ENCODE measurements around the gene TXLNB. TPM values are rescaled to one million over a fixed set of nuclear protein-coding genes. Genes with fewer than 3 reads are reported as not detected.
"Not testable (repeated sequence)": the region's sequence is repeated elsewhere in the genome, so short reads cannot be mapped to it uniquely, and the experiment has no call there.

TXLNB gene
- polyA plus RNA-seq, 1 of the 3 experiments (the other 2 are of a cell fraction): 0.12 TPM

DNA sequence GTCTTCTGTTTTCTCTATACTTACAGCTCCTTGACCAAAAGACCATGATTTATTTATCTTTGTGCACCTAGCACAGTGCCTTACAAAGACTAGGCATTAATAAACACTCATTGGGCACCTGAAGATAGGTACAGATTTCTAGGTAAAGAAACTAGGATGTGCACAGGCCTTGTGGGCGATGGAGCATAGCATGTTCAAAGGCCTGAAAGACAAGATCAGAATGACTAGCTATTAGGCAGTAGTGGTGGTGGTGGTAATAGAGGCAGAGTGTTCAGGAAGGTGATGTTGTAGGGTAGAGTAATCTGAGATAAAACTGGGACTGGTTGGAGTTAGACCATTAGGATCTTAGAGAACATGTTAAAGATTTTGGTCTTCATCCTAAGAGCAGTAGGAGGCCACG, 3.9 kb downstream of the TXLNB start (continued):
- TF ChIP-seq TCF12 (IDR thresholded peaks at IDR 0.05) (no peak), TEAD4 (IDR thresholded peaks at IDR 0.05; ENCODE audit: borderline replicate concordance, insufficient read depth) (no peak), FOXM1 (IDR thresholded peaks at IDR 0.05; ENCODE audit: low read depth) (no peak), SMC3 (IDR thresholded peaks at IDR 0.05; ENCODE audit: low read depth, low read length) (no peak), MXI1 (IDR thresholded peaks at IDR 0.05; ENCODE audit: low read depth, low read length) (no peak)

DNA sequence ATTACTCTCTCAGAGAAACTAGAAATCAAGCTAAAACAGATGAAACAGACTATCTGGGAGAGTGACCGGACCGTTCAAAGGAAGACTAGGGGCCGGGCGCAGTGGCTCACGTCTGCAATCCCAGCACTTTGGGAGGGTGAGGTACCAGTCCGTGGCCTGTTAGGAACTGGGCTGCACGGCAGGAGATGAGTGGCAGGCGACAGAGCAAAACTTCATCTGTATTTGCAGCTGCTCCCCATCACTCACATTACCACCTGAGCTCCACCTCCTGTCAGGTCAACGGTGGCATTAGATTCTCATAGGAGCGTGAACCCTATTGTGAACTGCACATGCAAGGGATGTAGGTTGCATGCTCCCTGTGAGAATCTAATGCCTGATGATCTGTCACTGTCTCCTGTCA, 5.4 kb downstream of the TXLNB start:
- H3F3A ChIP-seq (replicated peaks; ENCODE audit: insufficient read depth); H3K36me3 ChIP-seq (replicated peaks in 1 of 2; ENCODE audit: control insufficient read depth in 1 of 2, insufficient read depth in 2 of 2, low read length in 1 of 2); H2AFZ ChIP-seq (ENCODE audit: low read depth); H3K9me2 ChIP-seq; DNase-seq; H3K4me2 ChIP-seq; H3K9me3 ChIP-seq; POLR2A ChIA-PET; H3K27ac ChIP-seq (ENCODE audit: low read depth in 2 of 2, low read length in 1 of 2); H3K79me2 ChIP-seq (ENCODE audit: insufficient read depth); H3K4me1 ChIP-seq (ENCODE audit: control insufficient read depth in 1 of 2, insufficient read depth in 2 of 2, low read depth in 1 of 2, low read length in 1 of 2); H4K20me1 ChIP-seq (ENCODE audit: insufficient read depth); H3K9ac ChIP-seq; H3K4me3 ChIP-seq (ENCODE audit: low read depth in 2 of 2, low read length in 1 of 2); CTCF ChIA-PET: not testable (repeated sequence)
- peaks cover 16% of the 10 kb centered on the region; the same call in 1 of the 2 replicates for H3K27me3 ChIP-seq (ENCODE audit: insufficient read depth)
- 0% methylated on average over 5 of the region's 10 CpGs for WGBS (ENCODE audit: low lambda C conversion rate)

DNA sequence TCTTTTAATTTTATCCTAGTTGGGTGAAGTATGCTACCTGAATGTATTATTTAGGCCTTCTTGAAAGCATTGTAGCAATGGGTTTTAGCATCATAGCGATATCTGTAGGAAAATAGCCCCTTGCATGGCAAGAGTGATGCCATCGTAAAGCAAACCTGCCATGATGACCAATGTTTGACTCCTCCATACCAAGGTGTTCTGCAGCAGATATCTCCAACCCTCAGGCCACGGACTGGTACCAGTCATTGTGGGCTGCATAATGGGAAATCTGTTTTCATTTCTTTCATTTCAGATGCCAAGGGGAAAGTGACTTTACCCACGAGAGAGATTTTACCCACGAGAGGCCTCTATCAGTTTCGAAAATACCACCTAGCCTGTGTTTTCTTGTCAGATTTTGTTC, 6.2 kb downstream of the TXLNB start:
- Histone ChIP-seq H3K4me3 (ENCODE audit: low read depth in 2 of 2, low read length in 1 of 2) (no peak overlapping the region), H3K9me2 (no peaks in the 10 kb centered on the region), H3K27me3 (ENCODE audit: insufficient read depth) (peaks cover 11% of the 10 kb centered on the region; the same call in 1 of the 2 replicates), H2AFZ (ENCODE audit: low read depth) (no peak overlapping the region), H4K20me1 (ENCODE audit: insufficient read depth) (no peaks in the 10 kb centered on the region), H3K36me3 (replicated peaks in 1 of 2; ENCODE audit: control insufficient read depth in 1 of 2, insufficient read depth in 2 of 2, low read length in 1 of 2) (no peaks in the 10 kb centered on the region), H3K27ac (ENCODE audit: low read depth in 2 of 2, low read length in 1 of 2) (no peak overlapping the region), H3K9me3 (no peaks in the 10 kb centered on the region), H3F3A (replicated peaks; ENCODE audit: insufficient read depth) (no peaks in the 10 kb centered on the region), H3K4me1 (ENCODE audit: control insufficient read depth in 1 of 2, insufficient read depth in 2 of 2, low read depth in 1 of 2, low read length in 1 of 2) (no peaks in the 10 kb centered on the region), H3K4me2 (no peak overlapping the region), H3K79me2 (ENCODE audit: insufficient read depth) (no peaks in the 10 kb centered on the region), H3K9ac (no peak overlapping the region)
- DNase-seq: no peak
- TF ChIP-seq RCOR1 (IDR thresholded peaks at IDR 0.05; ENCODE audit: low read length) (no peak), MXI1 (IDR thresholded peaks at IDR 0.05; ENCODE audit: low read depth, low read length) (no peak), RFX5 (IDR thresholded peaks at IDR 0.05; ENCODE audit: low read length) (no peak)
- ChIA-PET POLR2A (no interaction called here), CTCF (no interaction called here)
- whole genome bisulfite sequencing (ENCODE audit: low lambda C conversion rate): 13% methylated on average over 5 of the region's 6 CpGs

DNA sequence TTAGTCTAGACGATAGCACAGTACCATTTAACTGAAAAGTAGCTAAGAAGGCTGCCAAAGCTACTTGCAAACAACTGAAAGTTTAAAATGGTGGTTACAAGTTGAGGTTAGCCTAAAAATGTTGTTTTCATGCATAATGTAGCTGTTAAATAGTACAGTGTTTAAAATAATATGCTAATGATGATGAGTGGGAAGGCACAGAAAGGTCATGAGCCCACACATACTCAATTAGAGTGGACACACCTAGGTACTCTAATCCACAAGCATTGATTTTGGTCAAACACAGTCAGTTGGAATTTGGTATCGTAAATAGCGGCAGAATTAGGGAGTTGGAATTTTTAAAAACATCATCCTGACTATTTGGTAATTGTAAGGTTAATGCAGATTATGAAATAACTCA, 7.0 kb downstream of the TXLNB start:
- no peak overlapping the region for H3K27ac ChIP-seq (ENCODE audit: low read depth in 2 of 2, low read length in 1 of 2)
- H2AFZ ChIP-seq (ENCODE audit: low read depth): no peak overlapping the region
- 21% methylated on average over 3 of the region's 3 CpGs for whole genome bisulfite sequencing (ENCODE audit: low lambda C conversion rate)
- H3K4me1 ChIP-seq (ENCODE audit: control insufficient read depth in 1 of 2, insufficient read depth in 2 of 2, low read depth in 1 of 2, low read length in 1 of 2): no peaks in the 10 kb centered on the region
- no peaks in the 10 kb centered on the region for H3K79me2 ChIP-seq (ENCODE audit: insufficient read depth)
- CTCF ChIA-PET: no interaction called here
- H3F3A ChIP-seq (replicated peaks; ENCODE audit: insufficient read depth): no peaks in the 10 kb centered on the region
- H3K9me2 ChIP-seq: no peaks in the 10 kb centered on the region
- H3K9ac ChIP-seq: no peak overlapping the region
- POLR2A ChIA-PET: no interaction called here
- H3K4me3 ChIP-seq (ENCODE audit: low read depth in 2 of 2, low read length in 1 of 2): no peak overlapping the region
- H3K4me2 ChIP-seq: no peak overlapping the region
- H3K9me3 ChIP-seq: no peaks in the 10 kb centered on the region
- H4K20me1 ChIP-seq (ENCODE audit: insufficient read depth): no peaks in the 10 kb centered on the region
- H3K27me3 ChIP-seq (ENCODE audit: insufficient read depth): peaks cover 6% of the 10 kb centered on the region; the same call in 1 of the 2 replicates
- TF ChIP-seq SIN3A (IDR thresholded peaks at IDR 0.05; ENCODE audit: borderline replicate concordance, low read depth, low read length) (no peak), RXRA (IDR thresholded peaks at IDR 0.05; ENCODE audit: borderline replicate concordance, low read depth) (no peak), TEAD4 (IDR thresholded peaks at IDR 0.05; ENCODE audit: borderline replicate concordance, insufficient read depth) (no peak), RAD21 (IDR thresholded peaks at IDR 0.05; ENCODE audit: low read length) (no peak), JUND (IDR thresholded peaks at IDR 0.05) (no peak), MEF2A (IDR thresholded peaks at IDR 0.05; ENCODE audit: borderline replicate concordance, low read depth) (no peak), SMC3 (IDR thresholded peaks at IDR 0.05; ENCODE audit: low read depth, low read length) (no peak)
- TF ChIP-seq, protein P1, sequence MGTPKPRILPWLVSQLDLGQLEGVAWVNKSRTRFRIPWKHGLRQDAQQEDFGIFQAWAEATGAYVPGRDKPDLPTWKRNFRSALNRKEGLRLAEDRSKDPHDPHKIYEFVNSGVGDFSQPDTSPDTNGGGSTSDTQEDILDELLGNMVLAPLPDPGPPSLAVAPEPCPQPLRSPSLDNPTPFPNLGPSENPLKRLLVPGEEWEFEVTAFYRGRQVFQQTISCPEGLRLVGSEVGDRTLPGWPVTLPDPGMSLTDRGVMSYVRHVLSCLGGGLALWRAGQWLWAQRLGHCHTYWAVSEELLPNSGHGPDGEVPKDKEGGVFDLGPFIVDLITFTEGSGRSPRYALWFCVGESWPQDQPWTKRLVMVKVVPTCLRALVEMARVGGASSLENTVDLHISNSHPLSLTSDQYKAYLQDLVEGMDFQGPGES (IDR thresholded peaks at IDR 0.05; ENCODE audit: low read depth, low read length): no peak
- TF ChIP-seq, protein P2, sequence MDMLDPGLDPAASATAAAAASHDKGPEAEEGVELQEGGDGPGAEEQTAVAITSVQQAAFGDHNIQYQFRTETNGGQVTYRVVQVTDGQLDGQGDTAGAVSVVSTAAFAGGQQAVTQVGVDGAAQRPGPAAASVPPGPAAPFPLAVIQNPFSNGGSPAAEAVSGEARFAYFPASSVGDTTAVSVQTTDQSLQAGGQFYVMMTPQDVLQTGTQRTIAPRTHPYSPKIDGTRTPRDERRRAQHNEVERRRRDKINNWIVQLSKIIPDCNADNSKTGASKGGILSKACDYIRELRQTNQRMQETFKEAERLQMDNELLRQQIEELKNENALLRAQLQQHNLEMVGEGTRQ (IDR thresholded peaks at IDR 0.05; ENCODE audit: borderline replicate concordance, low read depth, low read length): no peak
- DNase-seq: no peak
- no peaks in the 10 kb centered on the region for H3K36me3 ChIP-seq (replicated peaks in 1 of 2; ENCODE audit: control insufficient read depth in 1 of 2, insufficient read depth in 2 of 2, low read length in 1 of 2)
